Neuronal stem cell (in vitro differentiated cells): Measurements from ENCODE around the gene HOMER1.

Experiments used
- DNase-seq: peaks from one replicate; pipeline ENCODE4 v3.0.0-alpha.2; 2013; ENCODE audit warnings: low spot score
- H2AFZ ChIP-seq: one replicate; pipeline ENCODE4 v1.6.1; 2013; ENCODE audit warnings: mild to moderate bottlenecking, low read length, inconsistent platforms
- H2AK5ac ChIP-seq: 2 replicates; pipeline ENCODE4 v1.6.1; 2013; ENCODE audit warnings: low read depth, mild to moderate bottlenecking, inconsistent platforms, low read length, moderate library complexity, mixed read lengths
- H2BK120ac ChIP-seq: 2 replicates; pipeline ENCODE4 v1.6.1; 2013; ENCODE audit warnings: low read depth, mild to moderate bottlenecking, inconsistent platforms, low read length, moderate library complexity, mixed read lengths
- H2BK12ac ChIP-seq: one replicate; pipeline ENCODE4 v1.6.1; 2013; ENCODE audit warnings: low read length, inconsistent platforms
- H2BK15ac ChIP-seq: 2 replicates; pipeline ENCODE4 v1.6.1; 2013; ENCODE audit warnings: mild to moderate bottlenecking, low read length, inconsistent platforms, mixed read lengths
- H2BK5ac ChIP-seq: one replicate; pipeline ENCODE4 v1.6.1; 2013; ENCODE audit warnings: inconsistent platforms, mild to moderate bottlenecking, low read length, moderate library complexity
- H3K14ac ChIP-seq: one replicate; pipeline ENCODE4 v1.6.1; 2013; ENCODE audit warnings: low read length, inconsistent platforms
- H3K18ac ChIP-seq: 2 replicates; pipeline ENCODE4 v1.6.1; 2013; ENCODE audit warnings: low read length, inconsistent platforms
- H3K23ac ChIP-seq: 2 replicates; pipeline ENCODE4 v1.6.1; 2013; ENCODE audit warnings: low read depth, mild to moderate bottlenecking, mixed read lengths, low read length, inconsistent platforms; ENCODE audit not compliant: poor library complexity
- H3K27ac ChIP-seq: replicated peaks from 3 replicates; pipeline ENCODE4 v1.5.1; 2013; ENCODE audit warnings: low read length, inconsistent platforms
- H3K27me3 ChIP-seq, 3 experiments: 2 replicates each; pipeline ENCODE4 v1.6.1; 2013; ENCODE audit warnings: low read length in 3 of 3, mild to moderate bottlenecking in 2 of 3, inconsistent platforms in 1 of 3, low read depth in 1 of 3, mixed read lengths in 1 of 3, moderate library complexity in 1 of 3; ENCODE audit not compliant: control insufficient read depth in 3 of 3, insufficient read depth in 3 of 3
- H3K36me3 ChIP-seq, 2 donors: replicated peaks in 1 of 2; 2 replicates each; pipeline ENCODE4 v1.6.1; 2013; ENCODE audit warnings: low read length in 2 of 2; ENCODE audit not compliant: control insufficient read depth in 2 of 2, insufficient read depth in 2 of 2
- H3K4ac ChIP-seq: 2 replicates; pipeline ENCODE4 v1.6.1; 2013; ENCODE audit warnings: inconsistent platforms, mild to moderate bottlenecking, low read length, moderate library complexity
- H3K4me1 ChIP-seq, 2 donors: 1 replicate in 1 of 2; 2 replicates in 1 of 2; pipeline ENCODE4 v1.6.1; 2013; ENCODE audit warnings: low read length in 2 of 2, low read depth in 1 of 2; ENCODE audit not compliant: control insufficient read depth in 2 of 2, insufficient read depth in 1 of 2
- H3K4me2 ChIP-seq: one replicate; pipeline ENCODE4 v1.6.1; 2013; ENCODE audit warnings: mild to moderate bottlenecking, low read length, inconsistent platforms; ENCODE audit not compliant: insufficient read depth, poor library complexity, severe bottlenecking
- H3K4me3 ChIP-seq, 2 donors: 2 replicates each; pipeline ENCODE4 v1.5.1; 2013; ENCODE audit warnings: low read length in 2 of 2, mild to moderate bottlenecking in 2 of 2, inconsistent platforms in 1 of 2, moderate library complexity in 1 of 2
- H3K79me1 ChIP-seq: one replicate; pipeline ENCODE4 v1.6.1; 2013; ENCODE audit warnings: low read depth, mild to moderate bottlenecking, inconsistent platforms, low read length, moderate library complexity
- H3K9ac ChIP-seq: one replicate; pipeline ENCODE4 v1.6.1; 2013; ENCODE audit warnings: mild to moderate bottlenecking, low read depth, low read length, inconsistent platforms; ENCODE audit not compliant: poor library complexity
- H3K9me3 ChIP-seq, 2 donors: replicated peaks in 1 of 2; 2 replicates each; pipeline versions ENCODE3 to v1.6.1; 2013; ENCODE audit warnings: low read length in 2 of 2, mild to moderate bottlenecking in 2 of 2, inconsistent platforms in 1 of 2, low read depth in 1 of 2, mixed read lengths in 1 of 2, moderate library complexity in 1 of 2; ENCODE audit not compliant: control insufficient read depth in 2 of 2, insufficient read depth in 1 of 2
- H4K8ac ChIP-seq: one replicate; pipeline ENCODE4 v1.6.1; 2013; ENCODE audit warnings: low read depth, mild to moderate bottlenecking, inconsistent platforms, low read length, moderate library complexity
- H4K91ac ChIP-seq: one replicate; pipeline ENCODE4 v1.6.1; 2013; ENCODE audit warnings: low read length, low read depth, mild to moderate bottlenecking, inconsistent platforms; ENCODE audit not compliant: poor library complexity
- WGBS, 2 donors: extraction: QIAGEN DNeasy Blood & Tissue Kit; methylation state at CpG; one replicate each; pipeline ENCODE4 v1.1.7; 2013; ENCODE audit warnings: missing lambda C conversion rate in 2 of 2, mixed read lengths in 1 of 2; ENCODE audit not compliant: insufficient read length in 2 of 2, insufficient replicate concordance in 1 of 2; ENCODE audit errors: extremely low coverage in 2 of 2; 5-methylcytosine and 5-hydroxymethylcytosine counted together

HOMER1 gene

DNA sequence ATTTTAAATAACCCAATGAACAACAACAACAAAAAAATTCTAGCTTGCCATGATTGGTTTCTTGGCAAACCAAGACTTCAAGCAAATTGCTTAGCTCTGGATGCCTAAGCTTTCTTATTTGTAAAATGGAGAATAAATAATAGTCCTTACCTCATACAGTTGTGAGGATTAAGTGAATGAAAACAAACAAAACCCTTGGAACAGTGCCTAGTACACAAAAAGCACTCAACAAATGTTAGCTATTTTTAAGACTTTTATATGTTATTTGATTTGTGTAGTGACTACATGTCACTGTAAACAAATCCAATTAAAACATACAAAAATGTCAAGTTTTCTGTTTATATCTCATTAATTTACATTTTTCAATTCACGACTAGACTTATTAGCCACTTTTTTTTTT lies 13.5 kb upstream of the HOMER1 start:
- H3K9me3 ChIP-seq = peaks cover 4% of the 10 kb centered on the region in 2 donors
- H3K36me3 ChIP-seq = no peaks in the 10 kb centered on the region
- no peak overlapping the region for H2BK12ac ChIP-seq
- no peaks in the 10 kb centered on the region for H3K27me3 ChIP-seq
- no CpG with 5 or more reads among the region's 1 CpG for WGBS, 2 donors
- no peak overlapping the region for H3K4me3 ChIP-seq
- no peak overlapping the region for H3K4me2 ChIP-seq
- H3K14ac ChIP-seq = no peak overlapping the region
- H3K4me1 ChIP-seq = no peaks in the 10 kb centered on the region
- H3K18ac ChIP-seq = no peak overlapping the region
- DNase-seq = no peak
- no peak overlapping the region for H3K9ac ChIP-seq
- no peak overlapping the region for H2AK5ac ChIP-seq
- H3K4ac ChIP-seq = no peak overlapping the region
- no peak overlapping the region for H2BK5ac ChIP-seq
- no peak overlapping the region for H2AFZ ChIP-seq
- H4K8ac ChIP-seq = no peak overlapping the region
- no peak overlapping the region for H4K91ac ChIP-seq
- H3K23ac ChIP-seq = no peak overlapping the region
- H2BK120ac ChIP-seq = no peak overlapping the region
- no peak overlapping the region for H2BK15ac ChIP-seq
- no peaks in the 10 kb centered on the region for H3K79me1 ChIP-seq
- H3K27ac ChIP-seq = no peak overlapping the region

DNA sequence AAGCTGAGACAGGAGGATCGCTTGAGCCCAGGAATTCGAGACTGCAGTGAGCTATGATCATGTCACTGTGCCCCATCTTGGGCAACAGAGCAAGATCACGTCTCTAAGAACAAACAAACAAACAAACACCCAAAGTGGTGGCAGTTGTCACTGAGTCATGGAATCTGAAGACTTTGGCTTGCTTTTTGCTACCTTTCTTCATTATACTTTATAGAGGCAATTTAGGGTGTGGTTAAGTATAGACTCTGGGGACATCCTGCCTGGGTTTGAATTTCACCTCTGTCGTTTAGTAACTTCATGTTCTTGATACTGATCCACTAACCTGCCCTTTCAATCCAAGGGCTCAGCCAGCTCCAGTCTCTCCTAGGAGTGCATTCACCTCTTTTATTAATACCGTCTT lies 13.0 kb upstream of the HOMER1 start:
- no peaks in the 10 kb centered on the region for H3K36me3 ChIP-seq
- H2BK120ac ChIP-seq = no peak overlapping the region
- H3K23ac ChIP-seq = no peak overlapping the region
- H4K91ac ChIP-seq = no peak overlapping the region
- no peak overlapping the region for H3K9ac ChIP-seq
- no peak overlapping the region for H2BK5ac ChIP-seq
- H3K4me2 ChIP-seq = no peak overlapping the region
- no peak overlapping the region for H3K14ac ChIP-seq
- no peaks in the 10 kb centered on the region for H3K27me3 ChIP-seq
- no CpG with 5 or more reads among the region's 5 CpGs for WGBS, 2 donors
- H3K4me1 ChIP-seq = no peaks in the 10 kb centered on the region
- H2BK12ac ChIP-seq = no peak overlapping the region
- H3K27ac ChIP-seq = no peak overlapping the region
- no peaks in the 10 kb centered on the region for H3K79me1 ChIP-seq
- H4K8ac ChIP-seq = no peak overlapping the region
- no peak overlapping the region for H2AFZ ChIP-seq
- H2AK5ac ChIP-seq = no peak overlapping the region
- no peak overlapping the region for H3K18ac ChIP-seq
- H3K4ac ChIP-seq = no peak overlapping the region
- H2BK15ac ChIP-seq = no peak overlapping the region
- DNase-seq = no peak
- peaks cover 4% of the 10 kb centered on the region in 2 donors for H3K9me3 ChIP-seq
- no peak overlapping the region for H3K4me3 ChIP-seq

DNA sequence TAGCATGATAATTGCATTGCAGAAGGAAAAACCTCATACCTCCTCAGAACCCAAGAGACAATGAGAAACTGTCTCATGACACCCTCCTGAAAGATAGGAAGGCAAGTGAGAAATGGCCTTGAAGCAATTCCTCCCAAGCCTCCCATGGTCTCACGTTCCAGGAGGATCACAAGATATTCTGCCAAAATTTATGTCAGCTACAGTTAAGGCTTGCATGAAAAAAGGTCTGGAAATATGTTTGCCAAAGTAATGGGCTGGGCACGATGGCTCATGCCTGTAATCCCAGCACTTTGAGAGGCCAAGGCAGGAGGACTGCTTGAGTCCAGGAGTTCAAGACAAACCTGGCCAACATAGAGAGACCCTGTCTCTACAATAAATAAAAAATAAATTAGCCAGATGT lies 12.6 kb upstream of the HOMER1 start:
- Histone ChIP-seq H3K18ac (no peak overlapping the region), H2AK5ac (no peak overlapping the region), H2BK15ac (no peak overlapping the region), H3K23ac (no peak overlapping the region), H2AFZ (no peak overlapping the region), H3K14ac (no peak overlapping the region), H3K27me3 (no peaks in the 10 kb centered on the region), H2BK12ac (no peak overlapping the region), H3K4me3 (no peak overlapping the region), H4K91ac (no peak overlapping the region), H3K27ac (no peak overlapping the region), H4K8ac (no peak overlapping the region), H2BK120ac (no peak overlapping the region), H2BK5ac (no peak overlapping the region), H3K36me3 (no peaks in the 10 kb centered on the region), H3K79me1 (no peaks in the 10 kb centered on the region), H3K9me3 (peaks cover 4% of the 10 kb centered on the region in 2 donors), H3K9ac (no peak overlapping the region), H3K4ac (no peak overlapping the region), H3K4me2 (no peak overlapping the region), H3K4me1 (no peaks in the 10 kb centered on the region)
- DNase-seq = no peak
- no CpG with 5 or more reads among the region's 2 CpGs for WGBS, 2 donors

DNA sequence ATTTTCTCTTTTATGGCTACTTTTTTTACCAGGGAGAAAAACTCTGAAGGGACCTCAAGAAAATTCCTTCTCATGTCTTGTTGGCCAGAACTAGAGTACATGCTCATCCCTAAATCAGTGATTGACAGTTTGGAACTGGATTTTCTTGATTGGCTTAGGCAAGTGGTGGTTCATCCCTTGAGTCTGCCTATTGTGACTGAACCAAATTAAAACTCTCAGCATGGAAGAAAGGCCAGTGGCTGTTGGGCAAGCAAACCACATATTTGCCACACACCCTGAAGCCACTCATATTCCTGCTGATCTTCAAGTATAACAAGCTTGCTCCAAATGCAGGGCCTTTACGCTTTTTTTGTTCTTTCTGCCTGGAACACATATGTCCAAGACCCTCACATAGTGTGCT lies 7.2 kb upstream of the HOMER1 start:
- H4K91ac ChIP-seq = no peak overlapping the region
- H3K27me3 ChIP-seq = peaks cover 0 to 5% (median 0%) of the 10 kb centered on the region in 3 experiments
- no peak overlapping the region for H3K14ac ChIP-seq
- no CpG with 5 or more reads among the region's 1 CpG for WGBS, 2 donors
- no peak overlapping the region for H3K18ac ChIP-seq
- no peak overlapping the region for H2AK5ac ChIP-seq
- H3K4me3 ChIP-seq = no peak overlapping the region
- no peak overlapping the region for H4K8ac ChIP-seq
- DNase-seq = no peak
- H2BK12ac ChIP-seq = no peak overlapping the region
- H3K23ac ChIP-seq = no peak overlapping the region
- no peaks in the 10 kb centered on the region for H3K79me1 ChIP-seq
- no peak overlapping the region for H3K4ac ChIP-seq
- H2BK15ac ChIP-seq = no peak overlapping the region
- H3K27ac ChIP-seq = no peak overlapping the region
- no peak overlapping the region for H2BK120ac ChIP-seq
- H3K4me2 ChIP-seq = no peak overlapping the region
- no peak overlapping the region for H2AFZ ChIP-seq
- no peak overlapping the region for H2BK5ac ChIP-seq
- peaks cover 1 to 4% of the 10 kb centered on the region in 2 donors for H3K4me1 ChIP-seq
- no peaks in the 10 kb centered on the region for H3K36me3 ChIP-seq
- H3K9ac ChIP-seq = no peak overlapping the region
- peaks cover 4 to 7% of the 10 kb centered on the region in 2 donors for H3K9me3 ChIP-seq
